HEK293 (cell line): ENCODE results near the gene ZNF646.

Experiments used
- CTCF ChIP-seq: fragments of 450-650 bp; formaldehyde crosslinking; IDR thresholded peaks from 2 replicates; pipeline ENCODE4 v1.5.1; 2016; ENCODE audit warnings: missing biosample characterization, missing genetic modification characterization
- PBX3 ChIP-seq: sonication (generic); formaldehyde crosslinking; IDR thresholded peaks from 2 replicates; pipeline ENCODE4 v1.8.1; 2022; ENCODE audit warnings: mild to moderate bottlenecking, moderate library complexity, missing genetic modification reagents
- ZNF10 ChIP-seq: fragments of 450-650 bp; formaldehyde crosslinking; IDR thresholded peaks from 2 replicates; pipeline ENCODE4 v1.5.1; 2017; ENCODE audit warnings: missing biosample characterization, missing genetic modification characterization
- ZNF114 ChIP-seq: fragments of 450-650 bp; formaldehyde crosslinking; IDR thresholded peaks from 2 replicates; pipeline ENCODE4 v1.5.0; 2017; ENCODE audit warnings: missing biosample characterization, missing genetic modification characterization
- ZNF211 ChIP-seq: fragments of 450-650 bp; formaldehyde crosslinking; IDR thresholded peaks from 2 replicates; pipeline ENCODE4 v1.5.1; 2016; ENCODE audit warnings: low read depth, missing biosample characterization, missing genetic modification characterization
- ZNF645 ChIP-seq: fragments of 450-650 bp; formaldehyde crosslinking; IDR thresholded peaks from 2 replicates; pipeline ENCODE4; 2016; ENCODE audit warnings: missing biosample characterization, missing genetic modification characterization
- ZNF777 ChIP-seq: fragments of 450-650 bp; formaldehyde crosslinking; IDR thresholded peaks from 2 replicates; pipeline ENCODE4 v1.5.1; 2017; ENCODE audit warnings: missing biosample characterization, missing genetic modification characterization, borderline replicate concordance

- TF ChIP-seq ZNF777 (tag by site-specific recombination) = no peak
- TF ChIP-seq CTCF (tag by site-specific recombination) = no peak
- TF ChIP-seq ZNF114 (tag by site-specific recombination) = no peak
- no peak for TF ChIP-seq ZNF211 (tag by site-specific recombination)
- TF ChIP-seq ZNF645 (tag by site-specific recombination) = no peak
- TF ChIP-seq ZNF10 (tag by site-specific recombination) = no peak
- TF ChIP-seq PBX3 = no peak
Measured at GRCh38 chr16:31088459-31089183, 14.4 kb downstream of the ZNF646 start, which contains the start of gene PRSS53.
